Measurements from ENCODE around the gene ALK.

The ALK gene

DNA sequence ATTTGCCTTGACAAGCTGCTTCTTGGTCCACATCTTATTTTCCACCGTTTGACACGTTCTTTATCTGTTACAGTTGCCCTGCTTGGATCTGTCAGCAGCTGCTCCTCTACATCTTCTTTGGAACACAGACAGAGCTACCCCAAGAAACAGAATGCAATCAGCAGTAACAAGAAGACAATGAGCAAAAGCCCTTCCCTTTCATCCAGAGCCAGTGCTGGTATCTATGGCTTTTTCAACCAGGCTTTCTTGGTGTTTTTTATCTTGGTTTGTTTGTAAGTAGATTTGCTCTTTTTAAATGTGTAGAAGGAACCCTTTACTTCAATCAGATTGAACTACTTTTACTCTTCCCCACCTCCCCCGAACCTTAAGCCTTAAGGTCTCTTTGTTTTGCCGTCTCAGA, 764.3 kb downstream of the ALK start:
- 69% methylated on average over 3 of the region's 4 CpGs for WGBS
- Histone ChIP-seq H3K9me3 (ENCODE audit: insufficient read depth, low read depth, low read length) (no peaks in the 10 kb centered on the region), H3K4me3 (ENCODE audit: low read length) (no peak overlapping the region), H3K9ac (ENCODE audit: low read depth, low read length) (no peak overlapping the region), H3K36me3 (ENCODE audit: insufficient read depth, low read length) (no peaks in the 10 kb centered on the region), H3K27me3 (ENCODE audit: insufficient read depth, low read length) (no peaks in the 10 kb centered on the region), H3K27ac (ENCODE audit: low read depth, low read length) (no peak overlapping the region), H3K4me1 (ENCODE audit: insufficient read depth, low read length) (peaks cover 6% of the 10 kb centered on the region)

DNA sequence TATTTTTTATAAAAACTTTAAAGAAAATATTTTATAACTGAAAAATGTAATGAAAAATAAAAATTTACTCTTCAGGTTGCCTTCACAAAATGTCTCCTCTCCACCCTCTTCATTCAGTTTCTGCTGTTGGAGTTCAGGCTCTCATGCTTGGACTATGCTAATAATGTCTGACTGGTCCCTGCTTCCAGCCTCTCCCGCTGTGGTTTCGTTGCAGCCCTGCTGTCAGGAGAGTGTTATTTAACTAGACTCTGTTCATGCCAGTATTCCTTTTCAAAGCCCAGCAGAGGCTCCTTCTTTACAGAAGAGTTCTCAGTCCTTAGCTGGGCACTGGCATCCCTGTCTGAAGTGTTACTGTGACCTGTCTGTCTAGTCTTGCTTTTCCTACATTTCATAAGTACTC, 765.8 kb downstream of the ALK start:
- WGBS = 93% methylated on average over 2 of the region's 2 CpGs
- Histone ChIP-seq H3K27ac (ENCODE audit: low read depth, low read length) (no peak overlapping the region), H3K27me3 (ENCODE audit: insufficient read depth, low read length) (no peaks in the 10 kb centered on the region), H3K36me3 (ENCODE audit: insufficient read depth, low read length) (no peaks in the 10 kb centered on the region), H3K4me1 (ENCODE audit: insufficient read depth, low read length) (peaks cover 6% of the 10 kb centered on the region), H3K9ac (ENCODE audit: low read depth, low read length) (no peak overlapping the region), H3K4me3 (ENCODE audit: low read length) (no peak overlapping the region), H3K9me3 (ENCODE audit: insufficient read depth, low read depth, low read length) (no peaks in the 10 kb centered on the region)

DNA sequence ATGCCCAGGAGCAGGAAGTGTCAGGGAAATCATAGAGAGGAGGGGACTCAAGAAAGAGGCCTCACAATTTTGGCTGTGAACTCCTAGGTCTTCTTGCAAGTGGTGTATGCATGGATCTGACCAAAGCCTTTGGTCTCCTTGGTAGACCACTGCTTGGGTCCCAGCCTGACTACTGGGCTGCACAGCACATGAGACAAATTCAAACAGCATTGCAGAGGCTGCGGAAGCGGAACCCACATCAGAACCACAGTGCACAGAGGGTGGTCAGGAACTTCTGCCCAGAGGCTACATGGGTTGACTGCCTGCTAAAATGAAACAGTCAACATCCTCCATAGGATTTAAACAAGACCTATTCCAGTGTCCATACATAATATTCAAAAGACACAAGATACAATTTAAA, 766.8 kb downstream of the ALK start:
- H3K27ac ChIP-seq (ENCODE audit: low read depth, low read length) = no peak overlapping the region
- no peaks in the 10 kb centered on the region for H3K27me3 ChIP-seq (ENCODE audit: insufficient read depth, low read length)
- H3K36me3 ChIP-seq (ENCODE audit: insufficient read depth, low read length) = no peaks in the 10 kb centered on the region
- H3K9me3 ChIP-seq (ENCODE audit: insufficient read depth, low read depth, low read length) = no peaks in the 10 kb centered on the region
- WGBS = 97% methylated on average over 2 of the region's 2 CpGs
- H3K4me1 ChIP-seq (ENCODE audit: insufficient read depth, low read length) = peaks cover under 1% of the 10 kb centered on the region; the same call in 1 of the 2 replicates
- no peak overlapping the region for H3K9ac ChIP-seq (ENCODE audit: low read depth, low read length)
- H3K4me3 ChIP-seq (ENCODE audit: low read length) = no peak overlapping the region

DNA sequence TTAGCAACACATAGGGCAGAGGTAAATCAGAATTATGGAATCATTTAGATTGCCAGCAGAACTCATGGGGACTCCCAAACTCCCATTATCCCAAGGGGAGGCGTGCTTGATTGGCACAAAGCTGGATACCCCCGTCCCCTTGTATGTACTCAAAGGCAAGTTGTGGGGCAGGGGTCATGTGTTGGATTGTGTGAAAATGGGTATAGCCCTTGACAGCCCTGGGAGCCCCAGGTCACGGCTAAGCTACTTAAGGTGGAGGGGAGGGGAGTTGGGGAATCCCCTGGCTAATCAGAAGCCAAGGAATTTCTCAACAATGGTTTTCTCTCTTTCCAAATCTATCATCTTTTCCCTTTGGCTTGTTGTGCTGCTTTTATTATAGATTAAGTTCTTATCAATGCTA, 773.4 kb downstream of the ALK start:
- no peaks in the 10 kb centered on the region for H3K27me3 ChIP-seq (ENCODE audit: insufficient read depth, low read length)
- 80% methylated on average over 3 of the region's 3 CpGs for WGBS
- H3K4me1 ChIP-seq (ENCODE audit: insufficient read depth, low read length) = no peaks in the 10 kb centered on the region
- H3K36me3 ChIP-seq (ENCODE audit: insufficient read depth, low read length) = no peaks in the 10 kb centered on the region
- H3K9ac ChIP-seq (ENCODE audit: low read depth, low read length) = no peak overlapping the region
- no peaks in the 10 kb centered on the region for H3K9me3 ChIP-seq (ENCODE audit: insufficient read depth, low read depth, low read length)
- no peak overlapping the region for H3K4me3 ChIP-seq (ENCODE audit: low read length)
- H3K27ac ChIP-seq (ENCODE audit: low read depth, low read length) = no peak overlapping the region

DNA sequence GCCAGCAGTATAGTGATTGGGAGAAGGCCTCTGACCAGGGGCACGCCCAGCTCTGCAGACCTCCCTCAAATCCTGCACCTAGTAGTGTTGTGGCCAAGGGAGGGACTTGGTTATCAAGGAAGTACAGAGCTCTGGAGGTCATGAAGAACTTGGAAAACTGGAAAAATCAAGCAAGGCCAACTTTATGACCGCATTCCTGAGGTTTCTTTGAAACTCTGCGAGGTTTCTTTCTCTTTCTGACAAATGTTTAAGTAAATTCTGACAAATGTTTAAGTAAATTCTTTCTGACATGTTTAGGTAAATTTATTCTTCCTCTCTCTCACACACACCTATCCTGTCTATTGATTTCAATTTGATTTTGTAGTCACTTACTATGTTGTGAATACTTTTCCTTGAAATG, 775.2 kb downstream of the ALK start:
- H3K9me3 ChIP-seq (ENCODE audit: insufficient read depth, low read depth, low read length) = no peaks in the 10 kb centered on the region
- no peak overlapping the region for H3K4me3 ChIP-seq (ENCODE audit: low read length)
- no peak overlapping the region for H3K27ac ChIP-seq (ENCODE audit: low read depth, low read length)
- WGBS = 94% methylated on average over 3 of the region's 3 CpGs
- no peaks in the 10 kb centered on the region for H3K27me3 ChIP-seq (ENCODE audit: insufficient read depth, low read length)
- H3K4me1 ChIP-seq (ENCODE audit: insufficient read depth, low read length) = no peaks in the 10 kb centered on the region
- no peaks in the 10 kb centered on the region for H3K36me3 ChIP-seq (ENCODE audit: insufficient read depth, low read length)
- H3K9ac ChIP-seq (ENCODE audit: low read depth, low read length) = no peak overlapping the region

DNA sequence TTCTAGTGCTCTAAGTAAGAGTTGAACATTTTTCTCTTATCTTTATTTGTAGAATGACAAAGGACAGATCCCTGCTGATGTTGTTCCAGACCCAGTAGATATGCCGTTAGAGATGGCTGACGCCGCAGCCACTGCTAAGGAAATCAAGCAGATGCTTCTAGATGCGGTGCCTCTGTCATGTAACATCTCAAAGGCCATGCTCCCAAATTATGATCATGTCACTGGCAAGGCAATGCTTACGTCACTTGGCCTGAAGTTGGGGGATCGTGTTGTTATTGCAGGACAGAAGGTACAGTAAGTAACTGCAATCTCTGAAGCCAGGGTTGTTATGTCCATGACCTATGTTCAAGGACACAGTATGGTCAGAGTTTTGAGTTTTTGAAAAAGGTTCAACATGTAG, 777.7 kb downstream of the ALK start:
- WGBS = 82% methylated on average over 6 of the region's 6 CpGs
- Histone ChIP-seq H3K4me3 (ENCODE audit: low read length) (no peak overlapping the region), H3K27me3 (ENCODE audit: insufficient read depth, low read length) (no peaks in the 10 kb centered on the region), H3K9ac (ENCODE audit: low read depth, low read length) (no peak overlapping the region), H3K9me3 (ENCODE audit: insufficient read depth, low read depth, low read length) (peaks cover 2% of the 10 kb centered on the region; the same call in 1 of the 2 replicates), H3K27ac (ENCODE audit: low read depth, low read length) (no peak overlapping the region), H3K36me3 (ENCODE audit: insufficient read depth, low read length) (no peaks in the 10 kb centered on the region), H3K4me1 (ENCODE audit: insufficient read depth, low read length) (no peaks in the 10 kb centered on the region)

All from HUES64 (cell line).